Measurements from ENCODE around the gene SLC39A2. TPM values are rescaled to one million over a fixed set of nuclear protein-coding genes. Genes with fewer than 3 reads are reported as not detected.

Gene SLC39A2
- total and polyA plus RNA-seq, 4 donors, result 0.05 to 0.08 TPM; not detected in 2

- no peak overlapping the region for H3K27ac ChIP-seq (ENCODE audit: low read depth in 1 of 2, low read length in 2 of 2)
- no peaks in the 10 kb centered on the region for H3K9me3 ChIP-seq (ENCODE audit: control insufficient read depth in 4 of 4, low read length in 3 of 4)
- no peak overlapping the region for H3K4me3 ChIP-seq (ENCODE audit: low read depth in 1 of 3, low read length in 3 of 3)
- no peaks in the 10 kb centered on the region for H3K4me1 ChIP-seq (ENCODE audit: control insufficient read depth in 4 of 4, insufficient read depth in 4 of 4, low read length in 3 of 4)
- no peaks in the 10 kb centered on the region for H3K36me3 ChIP-seq (ENCODE audit: control insufficient read depth in 4 of 4, insufficient read depth in 3 of 4, low read depth in 1 of 4, low read length in 3 of 4)
- no peak overlapping the region for H3K9ac ChIP-seq (ENCODE audit: low read depth in 1 of 2, low read length in 2 of 2)
- no peak for DNase-seq (ENCODE audit: low spot score)
- TF ChIP-seq EGR1 (IDR thresholded peaks at IDR 0.05; ENCODE audit: low read depth in 2 of 2), result no peak
- TF ChIP-seq HNF4A (conservative IDR thresholded peaks at IDR 0.05), result no peak
- no peak for TF ChIP-seq MAX (IDR thresholded peaks at IDR 0.05)
- TF ChIP-seq SP1 (IDR thresholded peaks at IDR 0.05), result no peak
- no peak for TF ChIP-seq YY1 (IDR thresholded peaks at IDR 0.05)
- TF ChIP-seq JUND (IDR thresholded peaks at IDR 0.05), result no peak
- no peak for TF ChIP-seq TAF1 (conservative IDR thresholded peaks at IDR 0.05)
- TF ChIP-seq RXRA (IDR thresholded peaks at IDR 0.05), result no peak
- no peak for TF ChIP-seq HNF4G (IDR thresholded peaks at IDR 0.05)
- no peak for TF ChIP-seq ATF3 (IDR thresholded peaks at IDR 0.05)
- no peak for TF ChIP-seq RAD21 (IDR thresholded peaks at IDR 0.05)
- TF ChIP-seq CTCF (IDR thresholded peaks at IDR 0.05; ENCODE audit: low read depth, low read length, missing input control), result no peak
- no peak for TF ChIP-seq REST (IDR thresholded peaks at IDR 0.05)
- no peak for TF ChIP-seq GABPA (IDR thresholded peaks at IDR 0.05 in 1 of 2, conservative IDR thresholded peaks at IDR 0.05 in 1 of 2)
- TF ChIP-seq NR2F2 (IDR thresholded peaks at IDR 0.05), result no peak
- WGBS, result 70% methylated on average over 1 of the region's 1 CpG
- H3K27me3 ChIP-seq (ENCODE audit: control insufficient read depth in 4 of 4, insufficient read depth in 4 of 4, low read length in 3 of 4), result peaks cover 0 to under 1% (median 0%) of the 10 kb centered on the region in 4 donors
These were observed 20.4 kb upstream of the SLC39A2 start for GRCh38 chr14:20978687-20979086.

- Histone ChIP-seq H3K27me3 (ENCODE audit: control insufficient read depth in 4 of 4, insufficient read depth in 4 of 4, low read length in 3 of 4) (peaks cover 0 to 3% (median 0%) of the 10 kb centered on the region in 4 donors), H3K4me1 (ENCODE audit: control insufficient read depth in 4 of 4, insufficient read depth in 4 of 4, low read length in 3 of 4) (no peaks in the 10 kb centered on the region), H3K9me3 (ENCODE audit: control insufficient read depth in 4 of 4, low read length in 3 of 4) (no peaks in the 10 kb centered on the region), H3K36me3 (ENCODE audit: control insufficient read depth in 4 of 4, insufficient read depth in 3 of 4, low read depth in 1 of 4, low read length in 3 of 4) (no peaks in the 10 kb centered on the region), H3K9ac (ENCODE audit: low read depth in 1 of 2, low read length in 2 of 2) (no peak overlapping the region), H3K27ac (ENCODE audit: low read depth in 1 of 2, low read length in 2 of 2) (no peak overlapping the region), H3K4me3 (ENCODE audit: low read depth in 1 of 3, low read length in 3 of 3) (no peak overlapping the region)
- WGBS, result 77% methylated on average over 1 of the region's 1 CpG
- TF ChIP-seq ZBTB33 (IDR thresholded peaks at IDR 0.05) (no peak), HNF4G (IDR thresholded peaks at IDR 0.05) (no peak), SP1 (IDR thresholded peaks at IDR 0.05) (no peak)
- DNase-seq (ENCODE audit: low spot score), result no peak
These were observed 18.2 kb upstream of the SLC39A2 start for GRCh38 chr14:20980906-20981305.

All from liver (tissue), 9 donors.